GM21619 (cell line): ENCODE measurements around the gene RGS2.

Experiments
- ATAC-seq: cut with Tn5 transposase; IDR thresholded peaks from one replicate; pipeline ENCODE4 v1.9.1; 2021; ENCODE audit not compliant: unreplicated experiment

The RGS2 gene

GRCh38 chr1:192826791-192827546, 18.1 kb downstream of the RGS2 start:
- peak; percentile 97 for ATAC-seq

- ATAC-seq = no peak
These were observed 21.9 kb downstream of the RGS2 start for GRCh38 chr1:192830595-192831246.

- no peak for ATAC-seq
These were observed 23.0 kb downstream of the RGS2 start for GRCh38 chr1:192831706-192832355.

GRCh38 chr1:192832492-192832891, 23.7 kb downstream of the RGS2 start:
- ATAC-seq = no peak

GRCh38 chr1:192835116-192835515, 26.3 kb downstream of the RGS2 start:
- no peak for ATAC-seq

- no peak for ATAC-seq
These were observed 30.6 kb downstream of the RGS2 start for GRCh38 chr1:192839162-192840066.

GRCh38 chr1:192844360-192844759, 35.5 kb downstream of the RGS2 start:
- ATAC-seq = no peak

GRCh38 chr1:192846950-192847349, 38.1 kb downstream of the RGS2 start:
- ATAC-seq = no peak

GRCh38 chr1:192849011-192849410, 40.2 kb downstream of the RGS2 start:
- ATAC-seq = no peak

GRCh38 chr1:192849442-192849841, 40.6 kb downstream of the RGS2 start:
- ATAC-seq = no peak

GRCh38 chr1:192852001-192852947, 43.4 kb downstream of the RGS2 start:
- no peak for ATAC-seq

GRCh38 chr1:192858456-192858855, 49.6 kb downstream of the RGS2 start:
- no peak for ATAC-seq

- ATAC-seq = no peak
These were observed 51.0 kb downstream of the RGS2 start for GRCh38 chr1:192859808-192860207.

GRCh38 chr1:192860478-192861185, 51.8 kb downstream of the RGS2 start:
- no peak for ATAC-seq

- ATAC-seq = no peak
These were observed 53.0 kb downstream of the RGS2 start for GRCh38 chr1:192861860-192862259.
